Naive thymus-derived CD4-positive, alpha-beta T cell (primary cell): ENCODE results near the gene POLR2J. TPM values are rescaled to one million over a fixed set of nuclear protein-coding genes. Genes with fewer than 3 reads are reported as not detected.

Source experiments
- ATAC-seq: fragments of 150-1000 bp; cut with Tn5 transposase; 2 replicates; pipeline ENCODE4 v1.10.0; 2021; ENCODE audit warnings: mild to moderate bottlenecking, moderate library complexity
- CTCF ChIA-PET: fragments of 350-600 bp; sonication (Branson Sonifier 250); formaldehyde crosslinking; loops from one replicate; lab custom pipeline; 2021; ENCODE audit warnings: antibody characterized with exemption; lab: Charles Lee
- POLR2A ChIA-PET: fragments of 350-600 bp; sonication (Branson Sonifier 250); formaldehyde crosslinking; loops from one replicate; lab custom pipeline; 2021; ENCODE audit warnings: antibody characterized with exemption, inconsistent platforms; lab: Charles Lee
- DNase-seq, 9 donors: peaks; one replicate each; pipeline versions ENCODE4 v3.0.0 to v3.0.0-alpha.2; 2020 to 2022; ENCODE audit warnings: mixed read lengths in 1 of 9
- H3K27ac ChIP-seq: one replicate; pipeline ENCODE4 v1.7.0; 2013; ENCODE audit warnings: mild to moderate bottlenecking, low read depth, low read length, moderate library complexity
- H3K27me3 ChIP-seq, 2 donors: one replicate each; pipeline ENCODE4 v1.7.0; 2013; ENCODE audit warnings: low read length in 2 of 2, mild to moderate bottlenecking in 2 of 2, moderate library complexity in 2 of 2; ENCODE audit not compliant: control insufficient read depth in 2 of 2, insufficient read depth in 2 of 2
- H3K36me3 ChIP-seq, 3 experiments: 1 replicate in 2 of 3; 2 replicates in 1 of 3; pipeline ENCODE4 v1.7.0; 2013; ENCODE audit warnings: low read length in 3 of 3, mild to moderate bottlenecking in 3 of 3, moderate library complexity in 1 of 3; ENCODE audit not compliant: insufficient read depth in 3 of 3, control insufficient read depth in 2 of 3
- H3K4me1 ChIP-seq, 2 donors: one replicate each; pipeline ENCODE4 v1.7.0; 2013; ENCODE audit warnings: low read length in 2 of 2, mild to moderate bottlenecking in 2 of 2, moderate library complexity in 1 of 2; ENCODE audit not compliant: control insufficient read depth in 2 of 2, insufficient read depth in 2 of 2
- H3K4me3 ChIP-seq: 2 replicates; pipeline ENCODE4 v1.7.0; 2013; ENCODE audit warnings: mild to moderate bottlenecking, low read length
- H3K9me3 ChIP-seq, 3 experiments: 1 replicate in 2 of 3; 2 replicates in 1 of 3; pipeline ENCODE4 v1.7.0; 2013; ENCODE audit warnings: low read length in 3 of 3; ENCODE audit not compliant: control insufficient read depth in 2 of 3
- H3K27ac Mint-ChIP-seq, 9 donors: one replicate each; pipeline ENCODE4 v1.8.0; 2020 to 2022; ENCODE audit warnings: mixed read lengths in 9 of 9, mild to moderate bottlenecking in 8 of 9, moderate library complexity in 5 of 9, inconsistent platforms in 2 of 9
- H3K27me3 Mint-ChIP-seq, 5 donors: one replicate each; pipeline ENCODE4 v1.8.0; 2021 to 2022; ENCODE audit warnings: mixed read lengths in 5 of 5, mild to moderate bottlenecking in 1 of 5
- H3K36me3 Mint-ChIP-seq, 5 donors: one replicate each; pipeline ENCODE4 v1.8.0; 2020 to 2022; ENCODE audit warnings: mixed read lengths in 5 of 5, mild to moderate bottlenecking in 3 of 5, inconsistent platforms in 1 of 5
- H3K4me1 Mint-ChIP-seq, 7 donors: one replicate each; pipeline ENCODE4 v1.8.0; 2020 to 2022; ENCODE audit warnings: mixed read lengths in 7 of 7, mild to moderate bottlenecking in 3 of 7, inconsistent platforms in 1 of 7
- H3K4me3 Mint-ChIP-seq, 10 donors: one replicate each; pipeline ENCODE4 v1.8.0; 2020 to 2022; ENCODE audit warnings: mild to moderate bottlenecking in 10 of 10, mixed read lengths in 10 of 10, moderate library complexity in 6 of 10, inconsistent platforms in 2 of 10
- H3K9me3 Mint-ChIP-seq, 11 donors: one replicate each; pipeline ENCODE4 v1.8.0; 2020 to 2022; ENCODE audit warnings: mixed read lengths in 11 of 11, mild to moderate bottlenecking in 4 of 11, inconsistent platforms in 1 of 11, moderate library complexity in 1 of 11
- intact Hi-C, 2 donors: fragments of 100-400 bp; cut with micrococcal nuclease; formaldehyde crosslinking; loops; one replicate each; pipeline ENCODE4 v1.15.1; 2023
- polyA plus RNA-seq, 2 donors: library from polyadenylated mRNA; unstranded; fragments of 300-500 nt; fragmentation: Illumina TruSeq; gene quantifications; one replicate each; pipeline ENCODE4 v1.2.3, GENCODE V29; 2021
- total RNA-seq, 6 experiments: library from RNA in 5 of 6; stranded (reverse) in 5 of 6; gene quantifications; 1 replicate in 5 of 6; 2 replicates in 1 of 6; pipeline ENCODE4 v1.2.3 and lab custom pipeline; 2021 to 2026

Gene POLR2J
- total and polyA plus RNA-seq, 7 experiments from 2014 or later, result 36.9 to 109 (median 43.3) TPM

- DNase-seq (no peak), ATAC-seq (no peak)
- Histone ChIP-seq H3K36me3 (peaks cover 0 to 57% (median 0%) of the 10 kb centered on the region in 3 experiments), H3K27me3 (no peaks in the 10 kb centered on the region), H3K4me3 (no peak overlapping the region), H3K9me3 (no peaks in the 10 kb centered on the region), H3K4me1 (peaks cover 0 to 2% of the 10 kb centered on the region in 2 donors), H3K27ac (no peak overlapping the region)
- Mint-ChIP-seq H3K27ac (peak overlapping the region in 3 of 9 donors; percentile 3 to 55 (median 42)), H3K4me3 (no peak overlapping the region), H3K27me3 (no peaks in the 10 kb centered on the region), H3K36me3 (peaks cover 0 to 4% (median 0%) of the 10 kb centered on the region in 5 donors), H3K4me1 (peaks cover 0 to 6% (median 5%) of the 10 kb centered on the region in 7 donors), H3K9me3 (no peaks in the 10 kb centered on the region)
- intact Hi-C loops, result no loop called here
- CTCF ChIA-PET, result interaction anchor here (1.0 kb wide), 1 partner anchor 67 kb away, joined by 3 read pairs; no protein-coding TSS in a partner anchor
- POLR2A ChIA-PET, result no interaction called here
Observed at GRCh38 chr7:102471791-102472125, 7.0 kb downstream of the POLR2J start.

- Histone ChIP-seq H3K36me3 (peaks cover 0 to 59% (median 0%) of the 10 kb centered on the region in 3 experiments), H3K27me3 (no peaks in the 10 kb centered on the region), H3K4me1 (peaks cover 9 to 13% of the 10 kb centered on the region in 2 donors), H3K4me3 (no peak overlapping the region), H3K9me3 (no peaks in the 10 kb centered on the region), H3K27ac (no peak overlapping the region)
- H3K36me3 Mint-ChIP-seq, result peaks cover 0 to 9% (median 0%) of the 10 kb centered on the region in 5 donors
- ChIA-PET CTCF (no interaction called here), POLR2A (interaction anchor here (1.3 kb wide), 1 partner anchor 58 kb away, joined by 4 read pairs; no protein-coding TSS in a partner anchor)
- no peaks in the 10 kb centered on the region for H3K27me3 Mint-ChIP-seq
- H3K27ac Mint-ChIP-seq, result peak overlapping the region in 1 of 9 donors; percentile 24
- H3K4me1 Mint-ChIP-seq, result peaks cover 0 to 20% (median 18%) of the 10 kb centered on the region in 7 donors
- DNase-seq, result no peak
- intact Hi-C loops, result loop anchor here (5.0 to 10.0 kb wide), 2 partner anchors 185 to 193 kb away; partner anchors contain the start of gene SH2B2 (in 1 of the 2)
- no peak for ATAC-seq
- no peak overlapping the region for H3K4me3 Mint-ChIP-seq
- H3K9me3 Mint-ChIP-seq, result no peaks in the 10 kb centered on the region
Observed at GRCh38 chr7:102469972-102470825, 8.5 kb downstream of the POLR2J start.

- DNase-seq (no peak), ATAC-seq (no peak)
- H3K27me3 Mint-ChIP-seq, result no peaks in the 10 kb centered on the region
- H3K4me1 Mint-ChIP-seq, result peaks cover 0 to 22% (median 19%) of the 10 kb centered on the region in 7 donors
- H3K27ac Mint-ChIP-seq, result no peak overlapping the region
- Histone ChIP-seq H3K4me3 (no peak overlapping the region), H3K27me3 (no peaks in the 10 kb centered on the region), H3K4me1 (peaks cover 9 to 13% of the 10 kb centered on the region in 2 donors), H3K27ac (no peak overlapping the region), H3K36me3 (peaks cover 0 to 64% (median 0%) of the 10 kb centered on the region in 3 experiments), H3K9me3 (no peaks in the 10 kb centered on the region)
- intact Hi-C loops, result loop anchor here (5.0 to 10.0 kb wide), 2 partner anchors 185 to 192 kb away; partner anchors contain the start of gene SH2B2 (in 1 of the 2)
- peaks cover 0 to 9% (median 0%) of the 10 kb centered on the region in 5 donors for H3K36me3 Mint-ChIP-seq
- ChIA-PET POLR2A (no interaction called here), CTCF (no interaction called here)
- no peak overlapping the region for H3K4me3 Mint-ChIP-seq
- no peaks in the 10 kb centered on the region for H3K9me3 Mint-ChIP-seq
Observed at GRCh38 chr7:102469351-102469971, 9.3 kb downstream of the POLR2J start.

GRCh38 chr7:102468478-102469350, 10.0 kb downstream of the POLR2J start:
- H3K4me3 Mint-ChIP-seq, result no peak overlapping the region
- H3K27me3 Mint-ChIP-seq, result no peaks in the 10 kb centered on the region
- H3K27ac Mint-ChIP-seq, result no peak overlapping the region
- peaks cover 0 to 65% (median 0%) of the 10 kb centered on the region in 3 experiments for H3K36me3 ChIP-seq
- H3K4me1 ChIP-seq, result peaks cover 16 to 18% of the 10 kb centered on the region in 2 donors
- H3K36me3 Mint-ChIP-seq, result peaks cover 0 to 9% (median 0%) of the 10 kb centered on the region in 5 donors
- no peak for ATAC-seq
- peaks cover 6 to 28% (median 25%) of the 10 kb centered on the region in 7 donors for H3K4me1 Mint-ChIP-seq
- no peaks in the 10 kb centered on the region for H3K9me3 Mint-ChIP-seq
- H3K27ac ChIP-seq, result no peak overlapping the region
- no peak for DNase-seq
- CTCF ChIA-PET, result interaction anchor here (0.6 kb wide), 1 partner anchor 56 kb away, joined by 3 read pairs; no protein-coding TSS in a partner anchor
- H3K9me3 ChIP-seq, result no peaks in the 10 kb centered on the region
- no peak overlapping the region for H3K4me3 ChIP-seq
- POLR2A ChIA-PET, result interaction anchor here (1.2 kb wide), 1 partner anchor 65 kb away, joined by 6 read pairs; no protein-coding TSS in a partner anchor
- no peaks in the 10 kb centered on the region for H3K27me3 ChIP-seq
- intact Hi-C loops, result loop anchor here (5.0 to 10.0 kb wide), 2 partner anchors 184 to 191 kb away; partner anchors contain the start of gene SH2B2 (in 1 of the 2)

GRCh38 chr7:102467581-102468477, 10.9 kb downstream of the POLR2J start:
- DNase-seq, result no peak
- Mint-ChIP-seq H3K4me1 (peaks cover 9 to 32% (median 29%) of the 10 kb centered on the region in 7 donors), H3K4me3 (peak overlapping the region in 2 of 10 donors; percentile 49 to 87), H3K27me3 (no peaks in the 10 kb centered on the region), H3K36me3 (peaks cover 0 to 9% (median 0%) of the 10 kb centered on the region in 5 donors), H3K27ac (no peak overlapping the region), H3K9me3 (no peaks in the 10 kb centered on the region)
- no peak overlapping the region for H3K4me3 ChIP-seq
- POLR2A ChIA-PET, result interaction anchor here (0.8 to 2.3 kb wide), 4 partner anchors 35 to 64 kb away, joined by 3 to 9 read pairs (median 5); no protein-coding TSS in a partner anchor
- no peak overlapping the region for H3K27ac ChIP-seq
- intact Hi-C loops, result loop anchor here (5.0 to 10.0 kb wide), 2 partner anchors 183 to 191 kb away; partner anchors contain the start of gene SH2B2 (in 1 of the 2)
- CTCF ChIA-PET, result interaction anchor here (1.1 to 2.5 kb wide), 3 partner anchors 52 to 281 kb away, joined by 6 to 21 read pairs (median 6); partner anchors contain the start of gene FAM185A
- ATAC-seq, result no peak
- H3K36me3 ChIP-seq, result peaks cover 0 to 56% (median 0%) of the 10 kb centered on the region in 3 experiments
- H3K9me3 ChIP-seq, result no peaks in the 10 kb centered on the region
- H3K4me1 ChIP-seq, result peaks cover 19 to 22% of the 10 kb centered on the region in 2 donors
- no peaks in the 10 kb centered on the region for H3K27me3 ChIP-seq
